ENCODE measurements around the gene SIK1.
"Not testable (repeated sequence)": the region's sequence is repeated elsewhere in the genome, so short reads cannot be mapped to it uniquely, and the experiment has no call there.

The SIK1 gene

DNA sequence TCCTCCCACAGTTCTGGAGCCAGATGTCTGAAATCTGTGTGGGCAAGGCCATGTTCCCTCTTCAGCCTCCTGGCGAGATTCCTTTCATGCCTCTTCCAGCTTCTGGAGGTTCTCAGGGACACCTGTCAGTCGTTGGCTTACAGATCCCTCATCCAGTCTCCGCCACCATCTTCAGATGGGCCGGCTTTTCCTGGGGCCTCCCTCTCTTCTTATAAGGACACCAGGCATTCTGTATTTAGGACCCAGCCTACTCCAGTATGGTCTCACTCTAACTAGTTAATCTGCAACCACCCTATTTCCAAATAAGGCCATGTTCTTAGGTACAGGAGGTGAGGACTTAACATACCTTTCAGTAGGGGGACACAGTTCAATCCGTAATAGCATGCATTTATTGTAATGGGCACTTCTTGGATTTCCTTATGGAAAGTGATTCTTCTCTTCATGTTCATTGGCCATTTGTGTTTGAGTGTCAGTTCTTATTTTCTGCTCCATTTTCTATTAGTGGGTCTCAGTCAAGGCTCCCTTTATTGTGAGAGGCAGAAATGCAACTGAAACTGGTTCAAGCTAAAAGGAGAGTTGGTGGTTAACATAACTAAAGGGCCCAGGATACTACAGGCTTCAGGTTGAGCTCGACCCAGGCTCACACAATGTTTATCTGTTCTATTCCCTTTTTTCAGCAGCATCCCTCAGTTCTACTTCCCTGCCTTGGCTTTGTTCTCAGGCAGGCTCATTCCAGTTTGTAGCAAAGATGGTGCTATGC lies 12.6 kb upstream of the SIK1 start:
- DNase-seq (ENCODE audit: low spot score): not testable (repeated sequence)

DNA sequence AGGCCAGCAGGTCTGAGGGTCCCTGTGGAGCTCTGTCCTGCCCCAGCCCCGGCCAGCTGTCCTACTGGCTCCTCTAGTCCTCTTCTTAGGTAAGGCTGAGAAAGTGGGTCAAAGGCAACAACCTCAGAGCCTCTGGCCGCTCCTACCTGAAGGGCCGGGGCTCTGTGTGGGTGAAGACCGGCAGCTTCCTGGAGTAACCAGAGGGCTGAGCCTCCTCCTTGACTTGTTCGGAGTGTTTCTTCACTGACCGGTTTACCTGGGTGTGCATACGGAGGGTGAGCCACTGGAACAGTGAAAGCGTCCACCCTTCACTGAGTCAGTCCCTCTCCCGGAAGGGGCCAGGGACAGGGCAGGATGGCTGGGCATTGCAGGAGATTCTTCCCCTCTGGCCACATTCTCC lies 9.3 kb upstream of the SIK1 start:
- DNase-seq (ENCODE audit: low spot score): not testable (repeated sequence)

DNA sequence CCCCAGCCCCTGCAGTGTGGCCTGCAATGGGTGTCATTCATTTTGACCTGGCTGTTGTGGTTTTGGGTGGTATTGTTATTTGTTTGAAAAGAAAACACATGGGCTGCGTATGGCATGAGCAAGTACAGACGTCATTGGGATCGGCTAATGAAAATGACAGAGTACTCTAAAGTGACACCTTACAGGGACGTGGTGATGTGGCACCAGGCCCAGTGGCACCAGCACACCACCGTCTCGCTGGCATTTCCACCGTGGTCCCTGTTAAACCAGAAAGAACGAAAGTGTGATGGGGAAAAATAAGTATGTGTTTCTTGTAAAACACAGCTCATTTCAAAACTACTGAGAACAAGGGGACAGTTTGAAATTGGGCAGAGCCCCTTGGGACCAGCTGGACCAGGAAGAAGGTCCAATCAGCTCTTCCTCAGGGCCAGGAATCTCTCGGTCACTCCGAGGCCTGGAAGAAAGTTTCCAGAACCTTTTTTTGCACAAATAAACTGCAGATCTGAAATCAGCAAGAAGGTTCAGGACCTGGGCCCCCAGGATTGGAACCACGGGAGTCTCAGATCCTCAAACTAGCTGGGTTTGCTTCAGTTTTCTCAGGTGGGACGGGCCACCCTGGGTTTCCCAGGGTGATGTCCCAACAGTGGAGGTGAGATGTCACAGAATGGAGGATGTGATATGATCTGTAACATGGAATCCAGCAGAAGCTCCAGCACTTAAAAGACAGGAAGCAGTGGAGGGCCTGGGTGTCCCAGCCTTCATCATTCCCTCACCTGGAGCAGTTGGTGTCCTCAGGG lies 6.6 kb upstream of the SIK1 start:
- DNase-seq (ENCODE audit: low spot score): not testable (repeated sequence)

DNA sequence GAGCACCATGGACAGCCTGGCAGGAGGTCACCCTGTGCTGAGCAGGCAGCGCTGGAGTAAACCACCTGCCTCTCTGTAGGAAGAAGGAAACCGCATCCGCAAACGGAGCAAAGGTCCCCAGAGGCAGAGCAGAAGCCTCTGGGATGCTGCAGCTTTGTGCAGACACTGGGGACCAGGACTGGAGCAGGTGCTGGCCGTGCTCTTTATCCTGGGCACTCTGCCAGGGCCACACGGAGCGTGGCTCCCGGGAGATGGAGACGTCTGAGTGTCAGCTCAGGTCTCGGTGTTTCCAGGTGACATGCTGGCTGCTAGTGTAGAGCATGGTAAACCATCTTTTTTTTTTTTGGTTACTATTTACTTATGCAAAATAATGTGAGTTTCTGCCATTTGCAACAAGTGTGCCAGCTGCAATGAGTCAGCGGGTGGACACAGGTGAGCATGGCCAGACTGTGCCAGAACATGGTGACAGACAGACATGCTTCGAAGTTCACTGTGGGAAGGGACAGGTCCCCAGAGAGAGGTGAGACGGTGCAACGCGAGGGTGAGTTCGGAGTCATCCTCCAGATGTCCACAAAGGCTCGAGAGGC lies 4.0 kb upstream of the SIK1 start:
- not testable (repeated sequence) for DNase-seq (ENCODE audit: low spot score)

DNA sequence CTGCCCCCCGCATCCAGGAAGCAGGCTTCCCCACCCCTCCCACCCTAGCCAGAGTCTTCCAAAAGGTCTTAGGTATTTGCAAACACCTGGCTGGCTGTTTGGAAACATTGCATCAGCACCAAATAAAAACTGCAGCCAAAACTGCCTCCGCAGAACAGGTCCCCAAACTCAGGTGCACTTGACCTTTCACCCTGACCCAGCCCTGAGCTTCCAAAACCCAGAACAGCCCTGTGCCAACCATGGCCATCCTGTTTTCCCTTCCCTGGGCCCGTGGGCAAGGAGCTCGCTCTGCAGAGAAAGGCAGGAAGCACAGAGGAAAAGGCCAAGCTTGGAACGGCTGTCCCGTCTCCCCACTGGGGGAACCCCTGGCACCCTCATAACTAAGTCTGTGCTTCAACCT lies 2.0 kb upstream of the SIK1 start:
- not testable (repeated sequence) for DNase-seq (ENCODE audit: low spot score)

DNA sequence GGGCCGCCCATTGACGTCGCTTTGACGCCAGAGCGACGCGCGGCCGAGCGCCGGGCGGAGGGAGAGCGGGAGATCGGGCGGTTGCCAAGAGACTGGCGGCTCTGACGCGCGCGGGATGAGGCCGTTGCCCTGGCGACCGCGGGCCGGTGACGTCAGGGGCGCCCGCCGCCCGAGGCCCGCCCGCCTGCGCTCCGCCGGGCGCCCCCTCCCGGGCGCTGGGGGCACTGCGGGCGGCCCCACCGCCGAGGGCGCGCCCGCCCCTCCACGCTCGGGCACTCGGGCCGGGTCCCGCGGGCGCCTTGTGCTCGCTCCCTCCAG lies 270 bp upstream of the SIK1 start:
- not testable (repeated sequence) for DNase-seq (ENCODE audit: low spot score)

DNA sequence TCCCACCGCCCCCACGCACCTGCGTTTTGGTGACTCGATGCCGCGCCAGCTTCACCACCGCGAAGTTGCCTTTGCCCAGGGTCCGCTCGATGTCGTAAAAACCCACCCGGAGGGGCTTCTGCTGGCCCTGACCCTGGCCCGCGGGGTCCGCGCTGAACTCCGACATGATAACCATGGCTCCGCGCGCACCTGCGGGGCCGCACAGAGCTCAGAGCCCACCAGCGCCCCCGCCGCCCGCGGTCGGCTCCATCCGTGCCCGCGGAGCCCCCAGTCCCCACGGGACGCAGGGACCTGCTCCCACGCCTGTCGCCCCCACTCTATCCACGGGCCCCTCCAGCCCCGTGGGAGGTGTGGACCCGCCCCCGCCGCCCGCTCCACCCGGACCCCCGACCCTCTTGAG lies 927 bp downstream of the SIK1 start:
- DNase-seq (ENCODE audit: low spot score): not testable (repeated sequence)

DNA sequence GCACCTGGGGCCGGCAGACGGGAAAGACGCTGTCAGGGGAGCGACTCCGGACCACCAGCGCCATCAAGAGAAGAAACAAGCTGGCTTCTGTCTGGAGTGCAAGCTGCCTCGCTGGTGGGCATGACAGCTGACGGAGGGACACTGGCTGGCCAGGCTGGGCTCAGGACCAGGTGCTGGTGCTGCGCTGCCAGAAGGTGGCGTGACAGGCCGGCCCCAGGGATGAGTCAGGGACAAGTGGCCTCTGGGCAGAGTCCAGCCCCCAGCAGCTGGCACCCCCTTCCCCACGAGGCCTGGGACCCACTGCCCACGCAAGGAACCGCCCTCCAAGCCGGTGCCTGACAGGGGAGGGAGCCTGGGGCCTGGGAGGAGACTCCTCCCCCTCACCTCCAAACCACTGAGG lies 7.5 kb downstream of the SIK1 start:
- not testable (repeated sequence) for DNase-seq (ENCODE audit: low spot score)

DNA sequence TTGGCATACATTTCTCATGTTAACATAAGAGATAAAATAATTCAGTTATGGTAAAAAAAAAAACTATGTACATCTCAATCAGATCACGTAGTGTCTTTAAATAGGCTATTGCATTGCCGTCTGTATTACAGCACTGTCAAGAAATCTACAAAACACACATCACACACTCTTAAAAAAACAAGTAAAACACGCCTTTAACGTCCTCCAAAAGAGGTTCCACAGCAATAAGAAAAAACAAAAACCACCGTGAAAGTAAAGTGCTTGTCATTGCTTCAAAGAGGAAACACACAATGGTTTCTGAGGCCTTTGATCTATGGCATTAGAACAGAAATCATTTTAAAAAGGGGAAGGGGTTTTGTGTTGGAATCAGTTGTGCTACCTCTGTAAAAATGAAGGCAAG lies 12.4 kb downstream of the SIK1 start:
- not testable (repeated sequence) for DNase-seq (ENCODE audit: low spot score)

DNA sequence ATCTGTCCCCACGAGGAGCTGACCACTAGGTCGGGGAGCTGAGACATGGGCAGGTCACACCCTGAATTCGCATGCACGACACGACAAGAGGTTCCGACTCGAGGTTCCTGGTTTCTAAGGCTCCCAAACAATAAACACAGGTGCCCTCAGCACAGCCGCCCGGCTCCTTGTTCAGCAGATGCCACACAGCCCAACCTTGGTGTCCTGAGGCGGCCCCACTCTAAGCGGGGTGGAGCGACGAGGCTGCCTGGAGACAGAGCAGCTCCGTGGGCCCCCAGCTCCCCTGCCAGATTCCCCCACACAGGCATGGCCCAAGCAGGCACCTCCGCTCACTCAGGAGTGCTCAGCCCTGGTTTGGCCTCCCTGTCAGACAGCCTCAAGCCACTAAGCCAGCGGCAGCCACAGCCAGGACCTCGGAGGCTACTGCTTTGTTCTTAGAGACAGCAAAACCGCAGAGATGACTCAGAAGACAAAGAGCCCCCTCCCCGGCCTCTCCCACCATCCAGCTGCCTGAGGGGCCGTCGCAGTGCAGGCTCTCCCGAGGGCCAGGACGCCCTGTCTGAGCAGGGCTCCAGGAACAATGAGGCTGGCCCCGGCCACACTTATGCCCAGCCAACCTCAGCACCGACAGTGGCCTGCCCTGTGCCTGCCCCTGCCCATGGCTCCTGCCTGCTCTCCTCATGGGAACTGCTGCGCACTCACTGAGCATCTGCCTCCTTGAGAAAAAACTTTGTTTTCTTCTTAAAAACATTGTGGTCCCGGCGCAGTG lies 14.7 kb downstream of the SIK1 start:
- not testable (repeated sequence) for DNase-seq (ENCODE audit: low spot score)

DNA sequence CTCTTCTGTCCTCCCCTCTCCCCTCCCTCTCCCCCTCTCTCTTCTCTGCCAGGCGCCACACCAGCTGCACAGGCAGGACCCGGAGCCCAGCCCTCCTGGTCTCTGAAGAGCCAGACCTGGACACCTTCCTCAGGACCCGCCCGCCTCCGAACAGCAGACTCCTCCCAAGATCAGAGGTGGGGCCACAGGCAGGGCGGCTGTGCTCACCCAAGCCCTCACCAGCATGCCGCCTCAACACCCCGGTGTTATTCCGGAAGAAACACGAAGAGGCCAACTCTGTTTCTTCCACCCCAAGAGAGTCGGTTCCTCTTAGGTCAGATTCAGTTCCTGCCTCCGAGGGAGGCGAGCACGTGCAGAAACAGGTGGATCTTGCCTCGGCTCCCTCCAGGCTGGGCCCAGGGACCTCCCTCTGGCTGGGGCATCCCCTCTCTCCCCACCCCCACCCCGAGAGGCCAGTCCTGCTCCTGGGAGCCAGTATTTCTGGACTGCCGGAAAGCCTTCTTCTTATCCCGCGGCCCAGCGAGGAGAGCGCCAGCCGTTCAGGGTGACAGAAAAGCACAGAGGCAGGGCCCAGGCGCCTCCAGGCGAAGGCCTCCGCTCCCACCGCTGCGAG lies 16.4 kb downstream of the SIK1 start:
- not testable (repeated sequence) for DNase-seq (ENCODE audit: low spot score)

DNA sequence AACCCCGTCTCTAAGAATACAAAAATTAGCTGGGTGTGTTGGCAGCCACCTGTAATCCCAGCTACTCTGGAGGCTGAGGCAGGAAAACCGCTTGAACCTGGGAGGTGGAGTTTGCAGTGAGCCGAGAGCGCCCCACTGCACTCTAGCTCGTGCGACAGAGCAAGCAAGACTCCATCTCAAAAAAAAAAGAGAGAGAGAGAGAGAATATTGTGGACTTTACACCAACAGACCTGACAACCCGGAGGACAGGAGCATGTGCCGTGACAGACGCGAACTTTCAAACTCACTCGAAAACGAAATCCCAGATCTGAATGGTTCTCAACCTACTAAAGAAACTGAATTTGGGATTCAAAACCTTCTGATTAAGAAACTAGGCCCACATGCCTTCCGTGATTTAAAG lies 19.8 kb downstream of the SIK1 start:
- DNase-seq (ENCODE audit: low spot score): not testable (repeated sequence)

DNA sequence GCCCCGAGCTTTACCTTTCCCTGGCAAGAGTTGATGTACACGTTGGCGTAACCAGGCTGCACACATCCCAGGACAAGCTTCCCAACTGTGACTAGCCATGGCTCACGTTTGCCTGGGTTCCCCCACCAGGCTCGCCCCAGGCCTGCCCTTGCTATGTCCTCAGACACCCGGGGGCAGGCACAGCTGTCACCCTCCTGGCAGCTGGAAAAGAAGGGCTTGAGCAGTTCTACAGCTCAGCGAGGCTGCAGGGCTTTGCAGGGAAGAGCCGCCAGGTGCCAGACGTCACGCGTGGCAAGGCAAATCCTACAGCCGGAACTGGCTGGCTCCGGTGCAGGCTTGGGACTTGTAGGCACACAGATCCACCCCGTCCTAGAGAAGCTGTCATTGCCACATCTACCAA lies 22.5 kb downstream of the SIK1 start:
- DNase-seq (ENCODE audit: low spot score): not testable (repeated sequence)

DNA sequence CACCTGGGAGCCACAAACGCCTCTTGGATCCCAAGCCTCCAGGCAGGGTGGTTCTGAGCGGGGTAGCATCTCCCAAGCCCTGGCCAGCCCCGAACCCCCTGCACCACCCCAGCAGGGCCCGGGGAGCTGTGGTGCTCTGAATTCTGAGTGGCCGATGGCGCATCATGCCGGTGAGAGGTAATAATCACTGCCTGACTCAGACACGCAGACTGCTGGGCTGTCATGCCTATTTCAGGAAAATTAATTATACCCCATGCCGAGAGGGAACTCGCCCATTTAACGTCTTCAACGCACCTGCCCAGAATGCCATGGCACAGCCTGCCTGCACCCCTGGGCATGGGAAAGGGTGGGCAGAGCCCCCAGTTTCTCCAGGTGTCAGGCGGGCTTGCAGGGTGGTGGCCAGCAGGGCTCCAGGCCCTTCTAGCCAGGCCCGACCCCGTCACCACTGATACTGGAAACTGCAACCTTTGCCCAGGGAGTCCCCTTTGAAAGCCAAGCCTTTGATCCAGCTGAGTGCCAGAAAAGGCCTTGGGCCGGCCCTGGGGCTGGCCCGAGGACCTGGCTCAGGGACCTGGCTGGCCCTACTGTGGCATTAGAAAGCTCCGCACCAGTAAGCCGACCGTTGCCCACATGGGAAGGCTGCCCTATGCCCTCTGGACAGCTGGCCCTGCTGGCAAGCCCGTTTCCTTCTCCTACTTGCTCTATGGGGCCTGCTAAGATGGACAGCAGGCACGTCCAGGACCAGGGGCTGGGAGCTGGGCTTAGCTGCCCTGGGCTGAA lies 23.1 kb downstream of the SIK1 start:
- DNase-seq (ENCODE audit: low spot score): not testable (repeated sequence)

DNA sequence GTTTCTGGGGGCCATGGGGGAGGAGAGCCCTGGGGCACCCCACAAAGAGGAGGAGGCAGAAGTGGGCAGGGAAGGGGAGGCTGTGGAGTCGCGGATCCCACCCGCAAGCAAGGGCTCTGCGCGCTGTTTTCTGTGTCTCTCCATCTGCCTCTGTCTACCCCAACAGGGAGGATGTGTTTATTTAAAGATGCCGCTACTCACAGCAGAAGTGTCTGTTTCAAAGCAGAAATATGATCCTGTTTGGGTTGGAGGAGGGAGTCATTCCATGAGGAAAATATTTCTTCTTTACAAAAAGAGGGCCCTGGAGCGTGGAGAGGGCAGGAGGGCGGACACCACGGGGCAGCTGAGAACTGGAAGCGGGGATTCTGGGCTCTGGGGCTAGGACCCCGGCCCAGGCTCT lies 25.8 kb downstream of the SIK1 start:
- DNase-seq (ENCODE audit: low spot score): not testable (repeated sequence)

DNA sequence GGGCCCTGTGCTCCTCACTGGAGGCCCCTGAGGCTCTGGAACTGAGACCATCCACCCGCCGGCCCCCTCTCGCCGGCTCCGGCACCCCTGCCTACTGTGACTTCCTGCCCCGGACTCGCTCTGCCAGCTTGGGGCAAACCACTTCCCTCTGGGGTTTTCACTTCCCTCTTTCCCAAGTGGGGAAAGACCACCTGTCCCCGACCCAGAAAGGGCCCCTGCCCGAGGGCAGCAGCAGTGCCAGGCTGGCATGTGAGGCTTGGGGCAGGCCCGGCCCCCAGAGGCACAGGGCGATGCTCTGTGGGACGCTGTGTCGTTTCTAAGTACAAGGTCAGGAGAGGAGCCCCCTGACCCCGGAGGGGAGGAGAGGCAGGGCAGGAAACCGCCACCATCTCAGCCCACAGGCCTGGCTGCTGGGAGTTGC lies 27.3 kb downstream of the SIK1 start:
- DNase-seq (ENCODE audit: low spot score): not testable (repeated sequence)

DNA sequence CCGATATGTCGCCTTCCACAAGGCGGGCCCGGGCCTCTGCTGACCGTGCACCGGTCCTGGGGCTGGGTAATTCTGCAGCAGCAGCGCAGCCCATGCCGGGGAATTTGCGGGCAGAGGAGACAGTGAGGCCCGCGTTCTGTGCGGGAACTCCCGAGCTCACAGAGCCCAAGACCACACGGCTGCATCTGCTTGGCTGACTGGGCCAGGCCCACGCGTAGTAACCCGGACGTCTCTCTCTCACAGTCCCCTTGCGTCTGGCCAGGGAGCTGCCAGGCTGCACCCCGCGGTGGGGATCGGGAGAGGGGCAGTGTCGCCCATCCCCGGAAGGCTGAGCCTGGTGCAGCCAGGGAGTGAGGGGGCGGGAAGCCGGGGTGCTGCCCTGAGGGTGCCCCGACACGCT lies 27.8 kb downstream of the SIK1 start:
- DNase-seq (ENCODE audit: low spot score): not testable (repeated sequence)

DNA sequence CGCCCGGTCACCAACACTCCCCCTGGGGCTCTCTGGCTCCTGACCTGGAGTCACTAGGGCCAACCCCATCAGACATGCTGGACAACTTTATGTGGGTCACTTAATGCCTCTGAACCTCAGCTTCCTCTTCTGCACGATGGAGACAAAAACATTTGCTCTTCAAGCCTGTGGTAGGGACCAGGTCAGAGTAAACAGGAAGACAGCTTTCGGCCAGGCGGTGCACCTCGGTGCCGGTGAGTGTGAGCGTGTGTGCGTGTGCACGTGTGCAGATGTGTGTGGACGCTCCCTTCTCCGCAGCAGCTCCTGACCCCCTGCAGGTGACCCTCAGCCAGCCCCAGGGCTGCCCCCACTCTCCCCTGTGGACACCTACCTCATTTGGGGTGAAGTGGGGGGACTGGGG lies 28.4 kb downstream of the SIK1 start:
- not testable (repeated sequence) for DNase-seq (ENCODE audit: low spot score)

DNA sequence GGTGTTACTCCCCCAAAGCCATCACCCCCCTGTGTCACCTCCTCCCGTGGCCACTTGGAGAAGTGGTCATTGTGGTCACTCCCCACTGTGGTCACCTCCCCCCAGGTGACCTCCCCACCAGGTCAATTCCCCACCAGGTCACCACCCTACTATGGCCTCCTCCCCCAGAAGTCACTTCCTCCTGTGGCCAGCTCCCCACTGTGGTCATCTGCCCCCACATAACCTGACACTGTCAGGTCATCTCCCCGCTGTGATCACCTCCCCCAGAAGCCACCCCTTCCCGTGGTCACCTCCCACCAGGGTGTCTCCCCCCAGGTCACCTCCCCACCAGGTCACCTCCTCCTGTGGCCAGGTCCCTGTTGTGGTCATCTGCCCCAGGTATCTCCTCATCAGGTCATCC lies 28.9 kb downstream of the SIK1 start:
- DNase-seq (ENCODE audit: low spot score): not testable (repeated sequence)

DNA sequence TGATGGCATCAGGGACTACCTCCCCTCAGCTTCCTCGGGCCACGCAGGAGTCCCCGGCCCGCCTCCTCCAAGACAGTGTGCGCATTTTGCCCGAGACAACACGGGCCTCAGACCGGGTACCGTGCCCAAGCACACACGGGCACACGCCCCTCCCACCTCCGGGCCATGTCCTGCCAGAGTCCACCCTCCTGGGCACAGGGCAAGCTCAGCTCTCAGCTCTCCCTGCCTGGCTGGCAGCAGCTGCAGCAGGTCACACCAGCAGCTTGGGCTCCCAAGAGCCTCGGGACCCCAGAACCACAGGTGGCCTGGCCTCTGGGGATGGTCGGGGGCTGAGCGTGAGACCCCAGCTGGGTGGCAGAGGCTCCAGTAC lies 29.5 kb downstream of the SIK1 start:
- DNase-seq (ENCODE audit: low spot score): not testable (repeated sequence)

Data from hematopoietic multipotent progenitor cell treated with erythropoietin and hydrocortisone succinate and interleukin-3 and kit ligand, for 15 days (in vitro differentiated cells).